Epithelial cell of proximal tubule (primary cell): ENCODE data around the gene TMEM127. TPM values are rescaled to one million over a fixed set of nuclear protein-coding genes. Genes with fewer than 3 reads are reported as not detected.
A peak's percentile ranks its signal among the peaks of the same experiment; 100 is the strongest.
"Not testable (repeated sequence)": the region's sequence is repeated elsewhere in the genome, so short reads cannot be mapped to it uniquely, and the experiment has no call there.

ENCODE experiments used
- DNase-seq: peaks from one replicate; pipeline ENCODE4 v3.0.0-alpha.2; 2011; ENCODE audit warnings: low read depth
- H3K4me3 ChIP-seq: 2 replicates; pipeline ENCODE4 v1.5.1; 2011; ENCODE audit warnings: low read depth, mild to moderate bottlenecking, low read length
- CTCF ChIP-seq: conservative IDR thresholded peaks from 2 replicates; pipeline ENCODE4 v1.5.1; 2012; ENCODE audit warnings: low read depth, mild to moderate bottlenecking, low read length
- total RNA-seq: library from RNA; depleted of rRNA; stranded (reverse); fragments of >200 nt; gene quantifications from 2 replicates; pipeline ENCODE4 v1.2.3, GENCODE V29; 2015

TMEM127 gene
- total RNA-seq, 1 donor from 2014 or later: 21.3 TPM

GRCh38 chr2:96264086-96264485 lies 1.7 kb downstream of the TMEM127 start:
- no peak for TF ChIP-seq CTCF
- H3K4me3 ChIP-seq: peak overlapping the region; percentile 88
- DNase-seq: no peak

- no peak for TF ChIP-seq CTCF
- H3K4me3 ChIP-seq: no peak overlapping the region
- DNase-seq: no peak
These were observed 3.5 kb downstream of the TMEM127 start for GRCh38 chr2:96262306-96262705.

GRCh38 chr2:96261328-96262003 lies 4.3 kb downstream of the TMEM127 start:
- no peak for DNase-seq
- no peak overlapping the region for H3K4me3 ChIP-seq
- no peak for TF ChIP-seq CTCF

GRCh38 chr2:96260387-96261260 lies 5.2 kb downstream of the TMEM127 start:
- peak; percentile 59 for TF ChIP-seq CTCF
- H3K4me3 ChIP-seq: peak overlapping the region; percentile 9

GRCh38 chr2:96259497-96259921 lies 6.3 kb downstream of the TMEM127 start:
- no peak for DNase-seq
- TF ChIP-seq CTCF: no peak

More at GRCh38 chr2:96260387-96261260, 5.2 kb downstream of the TMEM127 start:
- DNase-seq: peak; percentile 60

GRCh38 chr2:96258166-96259022 lies 7.4 kb downstream of the TMEM127 start:
- TF ChIP-seq CTCF: no peak
- no peak for DNase-seq
- H3K4me3 ChIP-seq: no peak overlapping the region

More at GRCh38 chr2:96259497-96259921, 6.3 kb downstream of the TMEM127 start:
- H3K4me3 ChIP-seq: no peak overlapping the region

GRCh38 chr2:96257744-96258143 lies 8.1 kb downstream of the TMEM127 start:
- not testable (repeated sequence) for H3K4me3 ChIP-seq, DNase-seq
